ENCODE results near the gene PKLR.

DNA sequence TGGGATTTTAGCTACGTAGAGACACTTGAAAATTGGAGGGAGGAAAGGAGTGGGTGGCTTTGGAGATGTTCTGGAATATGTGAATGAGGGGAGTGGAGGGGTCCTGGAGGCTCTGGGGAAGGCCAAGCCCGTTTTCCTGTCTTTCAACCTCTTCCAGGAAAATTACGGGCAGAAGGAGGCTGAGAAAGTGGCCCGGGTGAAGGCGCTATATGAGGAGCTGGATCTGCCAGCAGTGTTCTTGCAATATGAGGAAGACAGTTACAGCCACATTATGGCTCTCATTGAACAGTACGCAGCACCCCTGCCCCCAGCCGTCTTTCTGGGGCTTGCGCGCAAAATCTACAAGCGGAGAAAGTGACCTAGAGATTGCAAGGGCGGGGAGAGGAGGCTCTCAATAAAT is 19.0 kb upstream of the PKLR start:
- TF ChIP-seq POLR2A (IDR thresholded peaks at IDR 0.05): no peak
- TF ChIP-seq, protein P1, sequence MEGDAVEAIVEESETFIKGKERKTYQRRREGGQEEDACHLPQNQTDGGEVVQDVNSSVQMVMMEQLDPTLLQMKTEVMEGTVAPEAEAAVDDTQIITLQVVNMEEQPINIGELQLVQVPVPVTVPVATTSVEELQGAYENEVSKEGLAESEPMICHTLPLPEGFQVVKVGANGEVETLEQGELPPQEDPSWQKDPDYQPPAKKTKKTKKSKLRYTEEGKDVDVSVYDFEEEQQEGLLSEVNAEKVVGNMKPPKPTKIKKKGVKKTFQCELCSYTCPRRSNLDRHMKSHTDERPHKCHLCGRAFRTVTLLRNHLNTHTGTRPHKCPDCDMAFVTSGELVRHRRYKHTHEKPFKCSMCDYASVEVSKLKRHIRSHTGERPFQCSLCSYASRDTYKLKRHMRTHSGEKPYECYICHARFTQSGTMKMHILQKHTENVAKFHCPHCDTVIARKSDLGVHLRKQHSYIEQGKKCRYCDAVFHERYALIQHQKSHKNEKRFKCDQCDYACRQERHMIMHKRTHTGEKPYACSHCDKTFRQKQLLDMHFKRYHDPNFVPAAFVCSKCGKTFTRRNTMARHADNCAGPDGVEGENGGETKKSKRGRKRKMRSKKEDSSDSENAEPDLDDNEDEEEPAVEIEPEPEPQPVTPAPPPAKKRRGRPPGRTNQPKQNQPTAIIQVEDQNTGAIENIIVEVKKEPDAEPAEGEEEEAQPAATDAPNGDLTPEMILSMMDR (IDR thresholded peaks at IDR 0.05): no peak
